ENCODE data around the gene MYEF2. TPM values are rescaled to one million over a fixed set of nuclear protein-coding genes. Genes with fewer than 3 reads are reported as not detected.
A peak's percentile ranks its signal among the peaks of the same experiment; 100 is the strongest.

Gene MYEF2
- polyA plus RNA-seq, 1 donor = 28.8 TPM

- H3K4me3 ChIP-seq (ENCODE audit: low read length) = peak overlapping the region; percentile 24
- peak; percentile 56 to 65 for DNase-seq
- WGBS (ENCODE audit: insufficient coverage, low lambda C conversion rate) = no CpG with 5 or more reads among the region's 15 CpGs
- H3K36me3 ChIP-seq (ENCODE audit: control insufficient read depth, insufficient read depth, low read length) = no peaks in the 10 kb centered on the region
- H3K9me3 ChIP-seq (ENCODE audit: control insufficient read depth, low read depth, low read length) = no peaks in the 10 kb centered on the region
- H3K27ac ChIP-seq (ENCODE audit: low read length) = peak overlapping the region; percentile 20
- peaks cover 12% of the 10 kb centered on the region for H3K27me3 ChIP-seq (ENCODE audit: control insufficient read depth, insufficient read depth, low read length)
- no peaks in the 10 kb centered on the region for H3K4me1 ChIP-seq (ENCODE audit: control insufficient read depth, insufficient read depth, low read length)
Measured at GRCh38 chr15:48190932-48191573, 13.0 kb upstream of the MYEF2 start.

- DNase-seq = no peak
- no peaks in the 10 kb centered on the region for H3K9me3 ChIP-seq (ENCODE audit: control insufficient read depth, low read depth, low read length)
- 100% methylated on average over 3 of the region's 3 CpGs for WGBS (ENCODE audit: insufficient coverage, low lambda C conversion rate)
- H3K27ac ChIP-seq (ENCODE audit: low read length) = no peak overlapping the region
- H3K4me1 ChIP-seq (ENCODE audit: control insufficient read depth, insufficient read depth, low read length) = no peaks in the 10 kb centered on the region
- peaks cover under 1% of the 10 kb centered on the region for H3K27me3 ChIP-seq (ENCODE audit: control insufficient read depth, insufficient read depth, low read length)
- H3K36me3 ChIP-seq (ENCODE audit: control insufficient read depth, insufficient read depth, low read length) = no peaks in the 10 kb centered on the region
- H3K4me3 ChIP-seq (ENCODE audit: low read length) = no peak overlapping the region
Measured at GRCh38 chr15:48186271-48186670, 8.2 kb upstream of the MYEF2 start.

GRCh38 chr15:48185529-48185928 is 7.4 kb upstream of the MYEF2 start:
- no peak for DNase-seq
- H3K36me3 ChIP-seq (ENCODE audit: control insufficient read depth, insufficient read depth, low read length) = no peaks in the 10 kb centered on the region
- peaks cover 3% of the 10 kb centered on the region for H3K27me3 ChIP-seq (ENCODE audit: control insufficient read depth, insufficient read depth, low read length)
- no peak overlapping the region for H3K4me3 ChIP-seq (ENCODE audit: low read length)
- no peaks in the 10 kb centered on the region for H3K9me3 ChIP-seq (ENCODE audit: control insufficient read depth, low read depth, low read length)
- H3K27ac ChIP-seq (ENCODE audit: low read length) = no peak overlapping the region
- no peaks in the 10 kb centered on the region for H3K4me1 ChIP-seq (ENCODE audit: control insufficient read depth, insufficient read depth, low read length)
- 92% methylated on average over 3 of the region's 3 CpGs for WGBS (ENCODE audit: insufficient coverage, low lambda C conversion rate)

- Histone ChIP-seq H3K27ac (ENCODE audit: low read length) (no peak overlapping the region), H3K4me3 (ENCODE audit: low read length) (no peak overlapping the region), H3K36me3 (ENCODE audit: control insufficient read depth, insufficient read depth, low read length) (no peaks in the 10 kb centered on the region), H3K9me3 (ENCODE audit: control insufficient read depth, low read depth, low read length) (no peaks in the 10 kb centered on the region), H3K27me3 (ENCODE audit: control insufficient read depth, insufficient read depth, low read length) (peaks cover 8% of the 10 kb centered on the region), H3K4me1 (ENCODE audit: control insufficient read depth, insufficient read depth, low read length) (no peaks in the 10 kb centered on the region)
- DNase-seq = peak; percentile 12 to 35
- 80% methylated on average over 1 of the region's 2 CpGs for WGBS (ENCODE audit: insufficient coverage, low lambda C conversion rate)
Measured at GRCh38 chr15:48182749-48183148, 4.7 kb upstream of the MYEF2 start.

GRCh38 chr15:48178648-48178931 is 495 bp upstream of the MYEF2 start:
- no peaks in the 10 kb centered on the region for H3K4me1 ChIP-seq (ENCODE audit: control insufficient read depth, insufficient read depth, low read length)
- no peak for DNase-seq
- H3K9me3 ChIP-seq (ENCODE audit: control insufficient read depth, low read depth, low read length) = no peaks in the 10 kb centered on the region
- peaks cover 8% of the 10 kb centered on the region for H3K27me3 ChIP-seq (ENCODE audit: control insufficient read depth, insufficient read depth, low read length)
- WGBS (ENCODE audit: insufficient coverage, low lambda C conversion rate) = no CpG with 5 or more reads among the region's 1 CpG
- peak overlapping the region; percentile 54 for H3K4me3 ChIP-seq (ENCODE audit: low read length)
- no peaks in the 10 kb centered on the region for H3K36me3 ChIP-seq (ENCODE audit: control insufficient read depth, insufficient read depth, low read length)
- H3K27ac ChIP-seq (ENCODE audit: low read length) = no peak overlapping the region

GRCh38 chr15:48177383-48177765 is 721 bp downstream of the MYEF2 start:
- Histone ChIP-seq H3K9me3 (ENCODE audit: control insufficient read depth, low read depth, low read length) (no peaks in the 10 kb centered on the region), H3K27me3 (ENCODE audit: control insufficient read depth, insufficient read depth, low read length) (peaks cover 8% of the 10 kb centered on the region), H3K36me3 (ENCODE audit: control insufficient read depth, insufficient read depth, low read length) (no peaks in the 10 kb centered on the region), H3K4me3 (ENCODE audit: low read length) (peak overlapping the region; percentile 54), H3K27ac (ENCODE audit: low read length) (peak overlapping the region; percentile 58), H3K4me1 (ENCODE audit: control insufficient read depth, insufficient read depth, low read length) (no peaks in the 10 kb centered on the region)
- DNase-seq = peak; percentile 38 to 82
- WGBS (ENCODE audit: insufficient coverage, low lambda C conversion rate) = 0% methylated on average over 2 of the region's 10 CpGs

GRCh38 chr15:48176957-48177356 is 1.1 kb downstream of the MYEF2 start:
- 100% methylated on average over 1 of the region's 2 CpGs for WGBS (ENCODE audit: insufficient coverage, low lambda C conversion rate)
- H3K4me1 ChIP-seq (ENCODE audit: control insufficient read depth, insufficient read depth, low read length) = no peaks in the 10 kb centered on the region
- H3K27me3 ChIP-seq (ENCODE audit: control insufficient read depth, insufficient read depth, low read length) = peaks cover 8% of the 10 kb centered on the region
- H3K27ac ChIP-seq (ENCODE audit: low read length) = no peak overlapping the region
- DNase-seq = peak in 1 of 2 donors; percentile 9
- no peaks in the 10 kb centered on the region for H3K9me3 ChIP-seq (ENCODE audit: control insufficient read depth, low read depth, low read length)
- H3K4me3 ChIP-seq (ENCODE audit: low read length) = peak overlapping the region; percentile 54
- no peaks in the 10 kb centered on the region for H3K36me3 ChIP-seq (ENCODE audit: control insufficient read depth, insufficient read depth, low read length)

- no peak overlapping the region for H3K27ac ChIP-seq (ENCODE audit: low read length)
- 100% methylated on average over 2 of the region's 4 CpGs for WGBS (ENCODE audit: insufficient coverage, low lambda C conversion rate)
- no peaks in the 10 kb centered on the region for H3K36me3 ChIP-seq (ENCODE audit: control insufficient read depth, insufficient read depth, low read length)
- no peak for DNase-seq
- peaks cover 6% of the 10 kb centered on the region for H3K27me3 ChIP-seq (ENCODE audit: control insufficient read depth, insufficient read depth, low read length)
- no peaks in the 10 kb centered on the region for H3K4me1 ChIP-seq (ENCODE audit: control insufficient read depth, insufficient read depth, low read length)
- H3K9me3 ChIP-seq (ENCODE audit: control insufficient read depth, low read depth, low read length) = no peaks in the 10 kb centered on the region
- no peak overlapping the region for H3K4me3 ChIP-seq (ENCODE audit: low read length)
Measured at GRCh38 chr15:48176112-48176511, 2.0 kb downstream of the MYEF2 start.

- H3K4me1 ChIP-seq (ENCODE audit: control insufficient read depth, insufficient read depth, low read length) = no peaks in the 10 kb centered on the region
- 100% methylated on average over 3 of the region's 3 CpGs for WGBS (ENCODE audit: insufficient coverage, low lambda C conversion rate)
- H3K9me3 ChIP-seq (ENCODE audit: control insufficient read depth, low read depth, low read length) = no peaks in the 10 kb centered on the region
- no peak overlapping the region for H3K4me3 ChIP-seq (ENCODE audit: low read length)
- peaks cover 5% of the 10 kb centered on the region for H3K27me3 ChIP-seq (ENCODE audit: control insufficient read depth, insufficient read depth, low read length)
- no peak for DNase-seq
- no peaks in the 10 kb centered on the region for H3K36me3 ChIP-seq (ENCODE audit: control insufficient read depth, insufficient read depth, low read length)
- H3K27ac ChIP-seq (ENCODE audit: low read length) = no peak overlapping the region
Measured at GRCh38 chr15:48175126-48175525, 3.0 kb downstream of the MYEF2 start.

- no peaks in the 10 kb centered on the region for H3K4me1 ChIP-seq (ENCODE audit: control insufficient read depth, insufficient read depth, low read length)
- no peaks in the 10 kb centered on the region for H3K27me3 ChIP-seq (ENCODE audit: control insufficient read depth, insufficient read depth, low read length)
- H3K4me3 ChIP-seq (ENCODE audit: low read length) = no peak overlapping the region
- no peaks in the 10 kb centered on the region for H3K9me3 ChIP-seq (ENCODE audit: control insufficient read depth, low read depth, low read length)
- no peak for DNase-seq
- WGBS (ENCODE audit: insufficient coverage, low lambda C conversion rate) = no CpG with 5 or more reads among the region's 1 CpG
- H3K36me3 ChIP-seq (ENCODE audit: control insufficient read depth, insufficient read depth, low read length) = no peaks in the 10 kb centered on the region
- H3K27ac ChIP-seq (ENCODE audit: low read length) = no peak overlapping the region
Measured at GRCh38 chr15:48170981-48171380, 7.1 kb downstream of the MYEF2 start.

GRCh38 chr15:48168616-48169015 is 9.5 kb downstream of the MYEF2 start:
- DNase-seq = no peak
- Histone ChIP-seq H3K27me3 (ENCODE audit: control insufficient read depth, insufficient read depth, low read length) (no peaks in the 10 kb centered on the region), H3K27ac (ENCODE audit: low read length) (no peak overlapping the region), H3K4me3 (ENCODE audit: low read length) (no peak overlapping the region), H3K36me3 (ENCODE audit: control insufficient read depth, insufficient read depth, low read length) (no peaks in the 10 kb centered on the region), H3K4me1 (ENCODE audit: control insufficient read depth, insufficient read depth, low read length) (no peaks in the 10 kb centered on the region), H3K9me3 (ENCODE audit: control insufficient read depth, low read depth, low read length) (no peaks in the 10 kb centered on the region)
- WGBS (ENCODE audit: insufficient coverage, low lambda C conversion rate) = 62% methylated on average over 3 of the region's 3 CpGs
